Endothelial cell of umbilical vein (primary cell): Measurements from ENCODE around the gene WNT7B. TPM values are rescaled to one million over a fixed set of nuclear protein-coding genes. Genes with fewer than 3 reads are reported as not detected.

Experiments used
- BruUV-seq: library from RNA; stranded (reverse); fragments of 400-500 nt; replicated peaks from 2 replicates; lab custom pipeline; 2021; lab: Mats Ljungman, UMichigan
- CTCF ChIA-PET: fragments of 300-600, 350-600 bp; sonication (Branson Sonifier 250); formaldehyde crosslinking; loops from one replicate; lab custom pipeline; 2021; ENCODE audit warnings: antibody characterized with exemption, inconsistent platforms; lab: Charles Lee
- POLR2A ChIA-PET: fragments of 300-600, 350-600 bp; sonication (Branson Sonifier 250); formaldehyde crosslinking; loops from one replicate; lab custom pipeline; 2021; ENCODE audit warnings: antibody characterized with exemption, inconsistent platforms; lab: Charles Lee
- DNase-seq: peaks from one replicate; pipeline ENCODE4 v3.0.0-alpha.2; 2011; ENCODE audit warnings: low read depth, low spot score
- FAIRE-seq: peaks from 2 replicates; lab custom pipeline; 2011; peaks lifted over from hg19 to GRCh38; lab: Jason Lieb, UNC
- H2AFZ ChIP-seq: 2 replicates; pipeline ENCODE4 v1.6.0; 2012; ENCODE audit warnings: low read depth, low read length, control low read depth, inconsistent platforms
- H3K27ac ChIP-seq: 2 replicates; pipeline ENCODE4 v1.5.1; 2011; ENCODE audit warnings: low read depth, mild to moderate bottlenecking, control low read depth, low read length, moderate library complexity; ENCODE audit not compliant: insufficient read depth
- H3K27me3 ChIP-seq, 2 experiments: 2 replicates each; pipeline versions ENCODE4 v1.6.0 to v1.6.1; 2011; ENCODE audit warnings: low read length in 2 of 2, mixed read lengths in 1 of 2; ENCODE audit not compliant: control insufficient read depth in 2 of 2, insufficient read depth in 2 of 2
- H3K36me3 ChIP-seq, 2 experiments: 2 replicates in 1 of 2; 3 replicates in 1 of 2; pipeline ENCODE4 v1.5.1; 2011; ENCODE audit warnings: low read length in 2 of 2, mild to moderate bottlenecking in 1 of 2, moderate library complexity in 1 of 2; ENCODE audit not compliant: control insufficient read depth in 2 of 2, insufficient read depth in 2 of 2; ENCODE audit errors: extremely low read depth in 1 of 2
- H3K4me1 ChIP-seq: 3 replicates; pipeline ENCODE4 v1.5.1; 2011; ENCODE audit warnings: mild to moderate bottlenecking, low read length; ENCODE audit not compliant: control insufficient read depth, insufficient read depth; ENCODE audit errors: extremely low read depth
- H3K4me2 ChIP-seq: 2 replicates; pipeline ENCODE4 v1.6.1; 2011; ENCODE audit warnings: low read length, control low read depth, mixed read lengths; ENCODE audit not compliant: insufficient read depth
- H3K4me3 ChIP-seq, 3 experiments: fragments of 200-600 bp in 1 of 3; sonication (generic), shearing (Covaris generic) in 1 of 3; replicated peaks in 1 of 3; 2 replicates each; pipeline ENCODE4 v1.5.1; 2011 to 2016; ENCODE audit warnings: control low read depth in 3 of 3, low read length in 3 of 3, mild to moderate bottlenecking in 2 of 3, inconsistent platforms in 1 of 3, low read depth in 1 of 3, moderate library complexity in 1 of 3; ENCODE audit not compliant: insufficient read depth in 1 of 3
- H3K79me2 ChIP-seq: 2 replicates; pipeline ENCODE4 v1.6.0; 2012; ENCODE audit warnings: low read length, inconsistent platforms; ENCODE audit not compliant: control insufficient read depth, insufficient read depth
- H3K9ac ChIP-seq: replicated peaks from 2 replicates; pipeline ENCODE3; 2011; ENCODE audit warnings: low read length, control low read depth; ENCODE audit not compliant: insufficient read depth; ENCODE audit errors: extremely low read depth
- H3K9me1 ChIP-seq: replicated peaks from 3 replicates; pipeline ENCODE4 v1.6.0; 2011; ENCODE audit warnings: mild to moderate bottlenecking, low read length; ENCODE audit not compliant: control insufficient read depth, insufficient read depth; ENCODE audit errors: extremely low read depth
- H3K9me3 ChIP-seq: replicated peaks from 2 replicates; pipeline ENCODE4 v1.5.1; 2012; ENCODE audit warnings: low read length, inconsistent platforms; ENCODE audit not compliant: control insufficient read depth, insufficient read depth
- H4K20me1 ChIP-seq: replicated peaks from 2 replicates; pipeline ENCODE3; 2011; ENCODE audit warnings: mild to moderate bottlenecking, low read length; ENCODE audit not compliant: control insufficient read depth, insufficient read depth; ENCODE audit errors: extremely low read depth
- EZH2 ChIP-seq: IDR thresholded peaks from 2 replicates; pipeline ENCODE4 v1.6.1; 2012; ENCODE audit warnings: borderline replicate concordance, low read depth, mild to moderate bottlenecking, moderate library complexity, low read length, inconsistent platforms; ENCODE audit not compliant: severe bottlenecking
- FOS ChIP-seq: IDR thresholded peaks from 2 replicates; pipeline ENCODE4 v1.6.1; 2011; ENCODE audit warnings: mild to moderate bottlenecking, low read length, moderate library complexity, borderline replicate concordance; ENCODE audit not compliant: insufficient read depth
- GATA2 ChIP-seq: IDR thresholded peaks from 2 replicates; pipeline ENCODE4 v1.7.0; 2011; ENCODE audit warnings: low read depth, mild to moderate bottlenecking, moderate library complexity, mixed read lengths, low read length; ENCODE audit not compliant: insufficient read length, insufficient read depth
- JUN ChIP-seq: IDR thresholded peaks from 2 replicates; pipeline ENCODE4 v1.6.1; 2011; ENCODE audit warnings: borderline replicate concordance, low read depth; ENCODE audit not compliant: insufficient read length, insufficient read depth
- MYC ChIP-seq: IDR thresholded peaks from one replicate; pipeline ENCODE4 v1.6.1; 2011; ENCODE audit warnings: mild to moderate bottlenecking, low read depth, low read length
- POLR2AphosphoS5 ChIP-seq: IDR thresholded peaks from 2 replicates; pipeline ENCODE4 v1.6.1; 2012; ENCODE audit warnings: low read depth, mild to moderate bottlenecking, control low read depth, low read length, moderate library complexity; ENCODE audit not compliant: insufficient read depth
- dilution Hi-C: fragments of 300-500 bp; cut with MboI; formaldehyde crosslinking; loops from one replicate; pipeline ENCODE4 v1.15.0; 2019; ENCODE audit warnings: low sequenced_read_pairs; ENCODE audit not compliant: extremely low pct_ligation_motif_present
- intact Hi-C: fragments of 100-400 bp; cut with micrococcal nuclease; formaldehyde crosslinking; loops from one replicate; pipeline ENCODE4 v1.10.0; 2022
- polyA plus RNA-seq, 4 experiments: library from polyadenylated mRNA; depleted of rRNA in 3 of 4; stranded (reverse) in 3 of 4; unstranded in 1 of 4; fragments of >200 nt; gene quantifications; 2 replicates each; pipeline versions ENCODE4 v1.2.1 to v1.2.3, GENCODE V29; 2011 to 2012; ENCODE audit warnings: missing spikeins in 1 of 4
- total RNA-seq: library from RNA; stranded (reverse); gene quantifications from 2 replicates; pipeline ENCODE4 v1.2.3, GENCODE V29; 2021
- TF ChIP-seq, protein P1 (sequence below), 2 donors: IDR thresholded peaks; 1 replicate in 1 of 2; 2 replicates in 1 of 2; pipeline ENCODE4 v1.5.1; 2011; ENCODE audit warnings: low read length in 2 of 2, mild to moderate bottlenecking in 2 of 2, moderate library complexity in 2 of 2, control low read depth in 1 of 2, inconsistent platforms in 1 of 2, low read depth in 1 of 2; ENCODE audit not compliant: insufficient read depth in 1 of 2; ENCODE audit errors: extremely low read depth in 1 of 2
- TF ChIP-seq, protein P2 (sequence below): IDR thresholded peaks from 2 replicates; pipeline ENCODE4 v1.6.1; 2011; ENCODE audit not compliant: insufficient read depth, insufficient read length

The WNT7B gene
- total and polyA plus RNA-seq, 2 donors (not counting 3 experiments of a cell fraction or from before 2014, with no cell fraction given): not detected

DNA sequence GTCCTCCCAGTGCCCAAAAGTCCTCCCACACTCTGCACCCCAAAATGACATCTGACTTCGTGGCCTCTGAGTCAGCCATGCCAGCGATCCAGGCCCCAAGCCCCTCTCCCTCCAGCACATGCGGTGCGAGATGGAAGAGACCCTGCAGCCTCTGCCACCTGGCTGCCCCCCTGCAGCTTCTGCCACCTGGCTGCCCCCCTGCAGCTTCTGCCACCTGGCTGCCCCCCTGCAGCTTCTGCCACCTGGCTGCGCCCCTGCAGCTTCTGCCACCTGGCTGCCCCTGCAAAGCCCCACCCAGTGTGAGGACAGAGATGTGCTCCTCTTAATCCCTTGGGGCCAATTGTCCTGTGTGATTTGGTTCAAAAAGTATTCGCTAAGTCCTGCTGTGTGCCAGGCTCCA lies 68.0 kb downstream of the WNT7B start:
- H4K20me1 ChIP-seq: no peaks in the 10 kb centered on the region
- no peak for TF ChIP-seq EZH2
- TF ChIP-seq GATA2: no peak
- TF ChIP-seq, protein P1, sequence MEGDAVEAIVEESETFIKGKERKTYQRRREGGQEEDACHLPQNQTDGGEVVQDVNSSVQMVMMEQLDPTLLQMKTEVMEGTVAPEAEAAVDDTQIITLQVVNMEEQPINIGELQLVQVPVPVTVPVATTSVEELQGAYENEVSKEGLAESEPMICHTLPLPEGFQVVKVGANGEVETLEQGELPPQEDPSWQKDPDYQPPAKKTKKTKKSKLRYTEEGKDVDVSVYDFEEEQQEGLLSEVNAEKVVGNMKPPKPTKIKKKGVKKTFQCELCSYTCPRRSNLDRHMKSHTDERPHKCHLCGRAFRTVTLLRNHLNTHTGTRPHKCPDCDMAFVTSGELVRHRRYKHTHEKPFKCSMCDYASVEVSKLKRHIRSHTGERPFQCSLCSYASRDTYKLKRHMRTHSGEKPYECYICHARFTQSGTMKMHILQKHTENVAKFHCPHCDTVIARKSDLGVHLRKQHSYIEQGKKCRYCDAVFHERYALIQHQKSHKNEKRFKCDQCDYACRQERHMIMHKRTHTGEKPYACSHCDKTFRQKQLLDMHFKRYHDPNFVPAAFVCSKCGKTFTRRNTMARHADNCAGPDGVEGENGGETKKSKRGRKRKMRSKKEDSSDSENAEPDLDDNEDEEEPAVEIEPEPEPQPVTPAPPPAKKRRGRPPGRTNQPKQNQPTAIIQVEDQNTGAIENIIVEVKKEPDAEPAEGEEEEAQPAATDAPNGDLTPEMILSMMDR (IDR thresholded peaks at IDR 0.05; ENCODE audit: extremely low read depth in 1 of 2, insufficient read depth in 1 of 2, low read depth in 1 of 2, low read length in 2 of 2): no peak
- TF ChIP-seq FOS: no peak
- no peak for TF ChIP-seq MYC
- H3K9ac ChIP-seq: no peak overlapping the region
- CTCF ChIA-PET: no interaction called here
- no peaks in the 10 kb centered on the region for H3K79me2 ChIP-seq
- no peak overlapping the region for H3K4me2 ChIP-seq
- DNase-seq (no peak), FAIRE-seq (no peak)
- no peak overlapping the region for H3K27ac ChIP-seq
- no TSS peak for BruUV-seq
- H3K9me1 ChIP-seq: no peaks in the 10 kb centered on the region
- dilution Hi-C loops (no loop called here), intact Hi-C loops (no loop called here)
- no peaks in the 10 kb centered on the region for H3K27me3 ChIP-seq
- H2AFZ ChIP-seq: no peak overlapping the region
- H3K4me3 ChIP-seq: no peak overlapping the region
- POLR2A ChIA-PET: no interaction called here
- H3K36me3 ChIP-seq: no peaks in the 10 kb centered on the region
- H3K9me3 ChIP-seq: no peaks in the 10 kb centered on the region
- H3K4me1 ChIP-seq: no peaks in the 10 kb centered on the region

DNA sequence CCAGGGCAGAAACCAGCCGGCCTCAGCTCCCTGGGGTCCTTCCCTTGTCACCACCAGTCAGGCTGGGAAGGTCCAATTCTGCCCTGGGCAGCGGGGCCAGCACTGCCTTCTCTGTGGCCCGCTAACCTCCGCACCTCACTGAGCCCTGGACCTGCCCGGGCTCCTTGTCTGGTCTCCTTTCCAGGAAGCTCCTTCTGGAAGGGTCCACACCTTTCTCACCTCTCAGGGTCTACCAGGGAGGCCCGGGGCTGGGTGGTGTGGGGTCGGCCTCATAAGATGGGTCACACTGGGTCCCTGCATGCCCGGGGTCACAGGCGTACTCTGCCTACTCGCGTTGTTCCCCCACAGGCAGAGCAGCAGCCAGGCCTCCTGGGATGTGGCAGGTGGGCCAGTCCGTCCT lies 69.0 kb downstream of the WNT7B start:
- CTCF ChIA-PET: no interaction called here
- no TSS peak for BruUV-seq
- H2AFZ ChIP-seq: no peak overlapping the region
- POLR2A ChIA-PET: no interaction called here
- no peak overlapping the region for H3K4me2 ChIP-seq
- no peak overlapping the region for H3K27ac ChIP-seq
- DNase-seq: no peak
- no peaks in the 10 kb centered on the region for H3K79me2 ChIP-seq
- H3K9me3 ChIP-seq: no peaks in the 10 kb centered on the region
- no peak overlapping the region for H3K9ac ChIP-seq
- TF ChIP-seq JUN: no peak
- TF ChIP-seq POLR2AphosphoS5: no peak
- TF ChIP-seq GATA2: no peak
- TF ChIP-seq, protein P2, sequence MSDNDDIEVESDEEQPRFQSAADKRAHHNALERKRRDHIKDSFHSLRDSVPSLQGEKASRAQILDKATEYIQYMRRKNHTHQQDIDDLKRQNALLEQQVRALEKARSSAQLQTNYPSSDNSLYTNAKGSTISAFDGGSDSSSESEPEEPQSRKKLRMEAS: no peak
- H4K20me1 ChIP-seq: no peaks in the 10 kb centered on the region
- H3K9me1 ChIP-seq: no peaks in the 10 kb centered on the region
- dilution Hi-C loops: no loop called here
- no peaks in the 10 kb centered on the region for H3K36me3 ChIP-seq
- FAIRE-seq: no peak
- peaks cover 4% of the 10 kb centered on the region for H3K4me1 ChIP-seq
- no peak overlapping the region for H3K4me3 ChIP-seq
- no peaks in the 10 kb centered on the region for H3K27me3 ChIP-seq
- intact Hi-C loops: no loop called here
